HEK293 (cell line): ENCODE measurements around the gene AAK1.

Experiments used
- CTCF ChIA-PET: fragments of 350-600 bp; formaldehyde crosslinking; extraction: SDS; loops from one replicate; lab custom pipeline; 2021; ENCODE audit warnings: antibody characterized with exemption; lab: Yijun Ruan, JAX
- POLR2A ChIA-PET: fragments of 300-600 bp; formaldehyde crosslinking; extraction: SDS; loops from one replicate; lab custom pipeline; 2020; ENCODE audit warnings: antibody characterized with exemption, inconsistent platforms; lab: Yijun Ruan, JAX
- H3K27ac ChIP-seq: fragments of 200-500 bp; sonication (Bioruptor generic); 2 replicates; pipeline ENCODE4 v1.5.1; 2014; ENCODE audit warnings: low read depth, low read length, control low read depth, inconsistent platforms; ENCODE audit errors: extremely low read depth
- H3K36me3 ChIP-seq, 2 experiments: fragments of 200-500 bp in 1 of 2; sonication (Bioruptor generic) in 1 of 2; 1 replicate in 1 of 2; 2 replicates in 1 of 2; pipeline ENCODE4 v1.5.1; 2014 to 2017; ENCODE audit warnings: inconsistent platforms in 2 of 2, low read length in 2 of 2; ENCODE audit not compliant: control insufficient read depth in 2 of 2, insufficient read depth in 1 of 2
- H3K4me1 ChIP-seq: fragments of 200-500 bp; sonication (Bioruptor generic); 2 replicates; pipeline ENCODE4 v1.5.1; 2014; ENCODE audit warnings: mild to moderate bottlenecking, low read length, inconsistent platforms; ENCODE audit not compliant: control insufficient read depth, insufficient read depth
- H3K4me3 ChIP-seq: 2 replicates; pipeline ENCODE4 v1.5.1; 2011; ENCODE audit warnings: low read depth, mild to moderate bottlenecking, control low read depth, low read length, moderate library complexity
- H3K9me3 ChIP-seq: fragments of 200-500 bp; sonication (Bioruptor generic); 2 replicates; pipeline ENCODE4 v1.5.1; 2014; ENCODE audit warnings: low read depth, low read length, inconsistent platforms; ENCODE audit not compliant: control insufficient read depth, insufficient read depth
- GLIS2 ChIP-seq: fragments of 450-650 bp; formaldehyde crosslinking; IDR thresholded peaks from 2 replicates; pipeline ENCODE4 v1.5.1; 2016; ENCODE audit warnings: missing biosample characterization, missing genetic modification characterization
- HOXC10 ChIP-seq: sonication (generic); formaldehyde crosslinking; IDR thresholded peaks from 2 replicates; pipeline ENCODE4 v1.8.1; 2023; ENCODE audit warnings: mild to moderate bottlenecking, missing genetic modification reagents
- HOXD13 ChIP-seq: sonication (generic); formaldehyde crosslinking; IDR thresholded peaks from 2 replicates; pipeline ENCODE4 v1.8.0; 2022; ENCODE audit warnings: missing genetic modification reagents, borderline replicate concordance
- TCF7L2 ChIP-seq: IDR thresholded peaks from 2 replicates; pipeline ENCODE4 v1.6.1; 2011; ENCODE audit warnings: low read depth, mild to moderate bottlenecking, inconsistent platforms, low read length, moderate library complexity, borderline replicate concordance
- YY1 ChIP-seq: fragments of 450-650 bp; formaldehyde crosslinking; IDR thresholded peaks from 2 replicates; pipeline ENCODE4 v1.5.1; 2018; ENCODE audit warnings: missing biosample characterization, missing genetic modification characterization
- ZEB2 ChIP-seq: fragments of 450-650 bp; formaldehyde crosslinking; IDR thresholded peaks from 2 replicates; pipeline ENCODE4 v1.5.1; 2016; ENCODE audit warnings: missing biosample characterization, missing genetic modification characterization
- ZFP37 ChIP-seq: fragments of 450-650 bp; formaldehyde crosslinking; IDR thresholded peaks from 2 replicates; pipeline ENCODE4 v1.5.1; 2016; ENCODE audit warnings: missing biosample characterization, missing genetic modification characterization
- ZIC2 ChIP-seq: fragments of 450-650 bp; formaldehyde crosslinking; IDR thresholded peaks from 2 replicates; pipeline ENCODE4 v1.5.1; 2016; ENCODE audit warnings: missing biosample characterization, missing genetic modification characterization
- ZNF138 ChIP-seq: fragments of 450-650 bp; formaldehyde crosslinking; IDR thresholded peaks from 2 replicates; pipeline ENCODE4 v1.5.1; 2016; ENCODE audit warnings: missing biosample characterization, missing genetic modification characterization, borderline replicate concordance
- ZNF140 ChIP-seq: fragments of 450-650 bp; formaldehyde crosslinking; IDR thresholded peaks from 2 replicates; pipeline ENCODE4 v1.5.1; 2016; ENCODE audit warnings: missing biosample characterization, missing genetic modification characterization
- ZNF302 ChIP-seq: fragments of 450-650 bp; formaldehyde crosslinking; IDR thresholded peaks from 2 replicates; pipeline ENCODE4 v1.5.1; 2016; ENCODE audit warnings: missing biosample characterization, missing genetic modification characterization, low read depth
- ZNF426 ChIP-seq: fragments of 450-650 bp; formaldehyde crosslinking; IDR thresholded peaks from 2 replicates; pipeline ENCODE4 v1.5.1; 2017; ENCODE audit warnings: missing biosample characterization, missing genetic modification characterization, mild to moderate bottlenecking, inconsistent platforms, moderate library complexity
- ZNF529 ChIP-seq: fragments of 450-650 bp; formaldehyde crosslinking; IDR thresholded peaks from 2 replicates; pipeline ENCODE4 v1.5.1; 2017; ENCODE audit warnings: missing genetic modification characterization, missing biosample characterization; ENCODE audit not compliant: insufficient replicate concordance
- ZNF549 ChIP-seq: fragments of 450-650 bp; IDR thresholded peaks from 2 replicates; pipeline ENCODE4 v1.5.1; 2018; ENCODE audit warnings: missing biosample characterization, missing genetic modification characterization, mild to moderate bottlenecking, inconsistent platforms, moderate library complexity
- ZNF560 ChIP-seq: fragments of 450-650 bp; formaldehyde crosslinking; IDR thresholded peaks from 2 replicates; pipeline ENCODE4 v1.5.1; 2017; ENCODE audit warnings: missing biosample characterization, missing genetic modification characterization, borderline replicate concordance
- ZNF571 ChIP-seq: fragments of 450-650 bp; formaldehyde crosslinking; IDR thresholded peaks from 2 replicates; pipeline ENCODE4 v1.5.0; 2017; ENCODE audit warnings: missing biosample characterization, missing genetic modification characterization
- ZNF664 ChIP-seq: fragments of 450-650 bp; formaldehyde crosslinking; IDR thresholded peaks from 2 replicates; pipeline ENCODE4 v1.5.1; 2016; ENCODE audit warnings: missing biosample characterization, missing genetic modification characterization
- TF ChIP-seq, protein P1 (sequence below): fragments of 450-650 bp; formaldehyde crosslinking; IDR thresholded peaks from 2 replicates; pipeline ENCODE4 v1.5.1; 2017; ENCODE audit warnings: missing biosample characterization, missing genetic modification characterization
- TF ChIP-seq, protein P2 (sequence below): fragments of 450-650 bp; formaldehyde crosslinking; IDR thresholded peaks from 2 replicates; pipeline ENCODE4 v1.5.1; 2016; ENCODE audit warnings: missing biosample characterization, missing genetic modification characterization
- TF ChIP-seq, protein P3 (sequence below): fragments of 450-650 bp; formaldehyde crosslinking; IDR thresholded peaks from 2 replicates; pipeline ENCODE4 v1.5.1; 2016; ENCODE audit warnings: missing biosample characterization, missing genetic modification characterization

AAK1 gene

DNA sequence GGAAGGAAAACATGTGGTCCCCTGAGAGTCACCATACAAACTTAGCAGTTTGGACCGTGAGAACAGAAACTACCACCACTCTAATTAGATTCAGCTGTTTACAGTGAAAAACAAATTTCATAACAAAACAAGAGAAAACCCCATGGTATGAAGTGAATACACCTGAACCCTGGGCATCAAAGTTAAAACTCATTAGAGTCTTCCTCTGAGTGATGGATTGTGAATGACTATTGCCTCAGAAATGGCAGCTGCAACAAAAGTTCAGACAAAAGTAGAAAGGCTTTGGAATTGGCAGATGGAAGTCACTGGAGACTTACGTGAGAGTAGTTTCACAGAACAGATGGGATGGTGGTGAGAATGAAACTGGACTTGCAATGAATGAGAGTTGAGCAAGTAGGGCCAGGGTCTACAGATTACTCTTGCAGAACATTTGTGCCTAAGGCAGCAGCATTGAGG, 98.0 kb downstream of the AAK1 start:
- POLR2A ChIA-PET, result no interaction called here
- H3K36me3 ChIP-seq, result peaks cover 0 to 25% of the 10 kb centered on the region in 2 experiments; a peak in 2 of 3 replicates
- H3K4me1 ChIP-seq, result no peaks in the 10 kb centered on the region
- H3K4me3 ChIP-seq, result no peak overlapping the region
- H3K27ac ChIP-seq, result no peak overlapping the region
- TF ChIP-seq ZNF664 (tag by site-specific recombination) (no peak), HOXC10 (CRISPR knock-in tag) (no peak), ZNF549 (no peak)
- CTCF ChIA-PET, result interaction anchor here (2.5 kb wide), 1 partner anchor 20 kb away, joined by 16 read pairs; no protein-coding TSS in a partner anchor
- no peaks in the 10 kb centered on the region for H3K9me3 ChIP-seq

GRCh38 chr2:69544951-69545350, 98.6 kb downstream of the AAK1 start:
- Histone ChIP-seq H3K27ac (no peak overlapping the region), H3K9me3 (no peaks in the 10 kb centered on the region), H3K4me1 (no peaks in the 10 kb centered on the region), H3K36me3 (peaks cover 0 to 27% of the 10 kb centered on the region in 2 experiments; a peak in 2 of 3 replicates), H3K4me3 (no peak overlapping the region)
- ChIA-PET CTCF (no interaction called here), POLR2A (no interaction called here)
- TF ChIP-seq, protein P1, sequence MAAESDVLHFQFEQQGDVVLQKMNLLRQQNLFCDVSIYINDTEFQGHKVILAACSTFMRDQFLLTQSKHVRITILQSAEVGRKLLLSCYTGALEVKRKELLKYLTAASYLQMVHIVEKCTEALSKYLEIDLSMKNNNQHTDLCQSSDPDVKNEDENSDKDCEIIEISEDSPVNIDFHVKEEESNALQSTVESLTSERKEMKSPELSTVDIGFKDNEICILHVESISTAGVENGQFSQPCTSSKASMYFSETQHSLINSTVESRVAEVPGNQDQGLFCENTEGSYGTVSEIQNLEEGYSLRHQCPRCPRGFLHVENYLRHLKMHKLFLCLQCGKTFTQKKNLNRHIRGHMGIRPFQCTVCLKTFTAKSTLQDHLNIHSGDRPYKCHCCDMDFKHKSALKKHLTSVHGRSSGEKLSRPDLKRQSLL, result no peak

DNA sequence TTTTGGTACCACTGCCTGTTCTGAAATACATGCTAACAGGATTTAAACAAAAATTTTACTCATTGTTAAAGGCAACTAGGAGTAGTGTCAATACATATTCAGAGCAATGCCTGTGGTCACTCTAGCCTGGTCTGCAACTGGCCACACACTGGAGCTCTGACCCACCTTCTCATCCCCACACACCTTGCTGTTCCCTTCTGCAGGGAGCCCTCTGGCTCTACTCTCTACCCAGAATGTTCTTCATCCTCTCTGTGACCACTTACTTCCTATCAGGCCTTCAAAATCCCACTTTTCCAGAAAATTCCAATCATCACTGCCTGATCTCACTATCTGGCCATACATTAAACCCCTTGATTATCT, 104.0 kb downstream of the AAK1 start:
- no peak overlapping the region for H3K27ac ChIP-seq
- peaks cover 0 to 41% of the 10 kb centered on the region in 2 experiments; a peak in 2 of 3 replicates for H3K36me3 ChIP-seq
- H3K9me3 ChIP-seq, result no peaks in the 10 kb centered on the region
- TF ChIP-seq ZIC2 (no peak), ZNF426 (tag by site-specific recombination) (no peak), ZNF140 (no peak), ZNF560 (no peak), ZEB2 (tag by site-specific recombination) (no peak), YY1 (tag by site-specific recombination) (no peak), ZNF138 (tag by site-specific recombination) (no peak)
- TF ChIP-seq, protein P2, sequence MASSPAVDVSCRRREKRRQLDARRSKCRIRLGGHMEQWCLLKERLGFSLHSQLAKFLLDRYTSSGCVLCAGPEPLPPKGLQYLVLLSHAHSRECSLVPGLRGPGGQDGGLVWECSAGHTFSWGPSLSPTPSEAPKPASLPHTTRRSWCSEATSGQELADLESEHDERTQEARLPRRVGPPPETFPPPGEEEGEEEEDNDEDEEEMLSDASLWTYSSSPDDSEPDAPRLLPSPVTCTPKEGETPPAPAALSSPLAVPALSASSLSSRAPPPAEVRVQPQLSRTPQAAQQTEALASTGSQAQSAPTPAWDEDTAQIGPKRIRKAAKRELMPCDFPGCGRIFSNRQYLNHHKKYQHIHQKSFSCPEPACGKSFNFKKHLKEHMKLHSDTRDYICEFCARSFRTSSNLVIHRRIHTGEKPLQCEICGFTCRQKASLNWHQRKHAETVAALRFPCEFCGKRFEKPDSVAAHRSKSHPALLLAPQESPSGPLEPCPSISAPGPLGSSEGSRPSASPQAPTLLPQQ (tag by site-specific recombination), result no peak
- ChIA-PET CTCF (interaction anchor here (1.7 kb wide), 1 partner anchor 26 kb away, joined by 6 read pairs; no protein-coding TSS in a partner anchor), POLR2A (no interaction called here)
- H3K4me3 ChIP-seq, result no peak overlapping the region
- H3K4me1 ChIP-seq, result no peaks in the 10 kb centered on the region

GRCh38 chr2:69538872-69539548, 104.5 kb downstream of the AAK1 start:
- H3K27ac ChIP-seq, result no peak overlapping the region
- H3K4me1 ChIP-seq, result no peaks in the 10 kb centered on the region
- peaks cover 0 to 36% of the 10 kb centered on the region in 2 experiments; a peak in 2 of 3 replicates for H3K36me3 ChIP-seq
- no peak for TF ChIP-seq HOXD13
- no peak for TF ChIP-seq ZNF302 (tag by site-specific recombination)
- TF ChIP-seq ZNF529, result no peak
- TF ChIP-seq ZFP37 (tag by site-specific recombination), result no peak
- no peak for TF ChIP-seq GLIS2
- no peak for TF ChIP-seq ZNF571
- TF ChIP-seq, protein P3, sequence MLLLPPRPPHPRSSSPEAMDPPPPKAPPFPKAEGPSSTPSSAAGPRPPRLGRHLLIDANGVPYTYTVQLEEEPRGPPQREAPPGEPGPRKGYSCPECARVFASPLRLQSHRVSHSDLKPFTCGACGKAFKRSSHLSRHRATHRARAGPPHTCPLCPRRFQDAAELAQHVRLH (tag by site-specific recombination), result no peak
- TF ChIP-seq TCF7L2, result no peak
- POLR2A ChIA-PET, result no interaction called here
- no peak overlapping the region for H3K4me3 ChIP-seq
- CTCF ChIA-PET, result interaction anchor here (1.7 kb wide), 1 partner anchor 26 kb away, joined by 6 read pairs; no protein-coding TSS in a partner anchor
- H3K9me3 ChIP-seq, result no peaks in the 10 kb centered on the region
